Dermis microvascular lymphatic vessel endothelial cell (primary cell): ENCODE results near the gene KIF1B. TPM values are rescaled to one million over a fixed set of nuclear protein-coding genes. Genes with fewer than 3 reads are reported as not detected.

Source experiments
- DNase-seq, 2 donors: peaks; one replicate each; pipeline versions ENCODE4 v3.0.0 to v3.0.0-alpha.2; 2010; ENCODE audit warnings: low read depth in 2 of 2
- total RNA-seq: library from RNA; depleted of rRNA; stranded (reverse); fragments of >200 nt; gene quantifications from 2 replicates; pipeline ENCODE4 v1.2.1, GENCODE V29; 2014

KIF1B gene
- total RNA-seq, 1 donor from 2014 or later: 23.0 TPM

- no peak for DNase-seq
Measured at GRCh38 chr1:10272274-10272673, 61.9 kb downstream of the KIF1B start.

- no peak for DNase-seq
Measured at GRCh38 chr1:10278880-10279279, 68.5 kb downstream of the KIF1B start.

GRCh38 chr1:10280439-10281350, 70.3 kb downstream of the KIF1B start:
- DNase-seq: no peak

DNA sequence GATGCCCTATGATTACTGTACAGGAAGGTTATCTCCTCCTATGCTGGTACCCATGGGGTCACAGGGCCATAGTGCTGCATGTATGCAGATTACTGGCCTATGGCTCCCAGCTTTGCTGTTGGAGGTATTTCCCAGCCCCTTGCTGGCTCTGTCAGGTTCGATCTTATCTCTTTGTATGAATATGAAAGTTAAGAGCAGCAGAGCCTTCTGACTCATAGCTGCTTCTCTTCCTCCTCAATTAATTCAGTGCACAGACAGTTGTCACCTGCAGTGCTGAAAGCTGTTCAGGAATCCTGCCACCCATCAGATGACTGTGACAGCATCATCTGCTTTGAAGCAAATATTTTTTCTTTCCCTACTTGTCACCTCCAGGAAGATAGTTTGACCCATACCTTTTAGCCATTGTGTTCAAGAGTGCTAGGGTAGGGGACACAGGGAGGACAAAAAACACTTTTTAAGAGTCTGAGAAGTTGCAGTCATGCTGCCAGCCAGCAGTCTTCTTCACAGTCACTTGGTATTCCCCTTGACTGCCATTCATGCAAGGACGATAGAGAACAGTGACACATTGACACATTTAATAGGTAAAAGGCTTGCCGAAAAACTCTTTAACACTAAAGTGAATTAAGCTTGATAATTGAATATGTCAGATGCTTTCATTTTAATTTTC, 73.1 kb downstream of the KIF1B start:
- no peak for DNase-seq

- no peak for DNase-seq
Measured at GRCh38 chr1:10286244-10286643, 75.9 kb downstream of the KIF1B start.

DNA sequence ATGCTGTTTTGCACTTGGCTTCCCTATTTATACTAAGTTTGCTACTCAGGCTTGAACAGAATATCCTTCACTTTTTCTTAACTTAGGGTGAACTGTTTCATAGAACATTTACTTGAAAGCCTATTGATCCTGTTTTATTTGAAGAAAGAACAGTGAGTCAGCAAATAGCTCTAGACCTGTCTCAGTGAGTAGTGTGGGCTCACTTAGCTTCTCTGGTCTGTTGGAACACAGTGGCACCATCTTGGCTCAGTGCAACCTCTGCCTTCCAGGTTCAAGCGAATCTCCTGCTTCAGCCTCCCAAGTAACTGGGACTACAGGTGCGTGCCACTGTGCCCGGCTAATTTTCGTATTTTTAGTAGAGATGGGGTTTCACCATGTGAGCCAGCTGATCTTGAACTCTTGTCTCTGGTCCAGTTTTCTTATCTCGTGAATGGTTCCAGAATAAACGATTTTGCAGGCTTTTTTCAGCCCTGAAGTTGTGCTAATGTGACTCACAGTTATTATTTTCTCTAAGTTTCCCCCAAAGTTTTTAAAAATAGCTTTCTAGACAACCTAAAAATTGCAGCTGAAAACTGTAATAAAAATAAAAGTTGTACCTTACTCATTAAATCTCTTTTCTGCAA, 76.8 kb downstream of the KIF1B start:
- no peak for DNase-seq

DNA sequence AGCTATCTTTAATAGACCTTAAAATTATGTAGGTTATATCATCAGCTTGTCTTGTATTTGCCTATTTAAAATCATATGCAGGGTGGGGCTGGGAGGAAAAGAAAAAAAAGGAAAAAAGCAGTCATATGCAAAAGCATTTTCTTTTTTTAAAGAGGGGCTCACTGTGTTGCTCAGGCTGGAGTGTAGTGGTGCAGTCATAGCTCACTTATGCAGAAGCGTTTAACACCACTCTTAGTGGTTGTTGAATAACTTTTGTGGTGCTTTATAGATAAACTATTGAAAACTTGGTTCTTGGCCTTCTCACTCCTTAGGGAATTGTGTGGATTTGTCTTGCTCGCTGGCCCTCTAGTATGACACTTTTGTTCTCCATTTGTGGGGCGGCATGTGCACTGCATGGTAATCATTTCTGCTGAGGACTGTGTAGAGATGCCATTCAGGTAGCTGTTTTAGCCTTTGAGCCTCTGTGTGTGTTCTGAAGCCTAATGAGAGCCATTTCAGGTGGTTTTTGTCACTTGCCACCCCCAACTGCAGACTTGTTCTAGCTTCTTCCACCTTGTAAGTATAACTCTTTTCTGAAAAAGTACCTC, 77.8 kb downstream of the KIF1B start:
- DNase-seq: no peak

- no peak for DNase-seq
Measured at GRCh38 chr1:10291705-10292104, 81.3 kb downstream of the KIF1B start.

DNA sequence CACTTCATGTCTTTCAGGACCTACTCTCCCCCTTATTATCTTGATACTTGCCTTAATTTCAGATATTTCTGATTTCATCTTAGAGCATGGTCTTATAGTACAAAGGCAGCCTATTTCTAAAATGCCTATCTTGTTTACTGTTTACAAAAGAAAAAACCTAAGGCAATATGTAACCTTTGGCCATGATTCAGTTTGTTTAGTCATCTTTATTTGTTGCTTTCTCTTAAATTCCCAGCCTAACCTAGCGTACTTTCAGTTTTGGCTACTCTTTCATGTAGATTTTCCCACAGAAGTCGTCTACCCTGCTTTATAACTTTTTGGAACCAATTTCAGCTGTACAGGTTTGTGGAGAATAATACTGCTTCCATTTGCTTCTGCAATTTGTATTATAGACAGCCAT, 81.8 kb downstream of the KIF1B start:
- no peak for DNase-seq

DNA sequence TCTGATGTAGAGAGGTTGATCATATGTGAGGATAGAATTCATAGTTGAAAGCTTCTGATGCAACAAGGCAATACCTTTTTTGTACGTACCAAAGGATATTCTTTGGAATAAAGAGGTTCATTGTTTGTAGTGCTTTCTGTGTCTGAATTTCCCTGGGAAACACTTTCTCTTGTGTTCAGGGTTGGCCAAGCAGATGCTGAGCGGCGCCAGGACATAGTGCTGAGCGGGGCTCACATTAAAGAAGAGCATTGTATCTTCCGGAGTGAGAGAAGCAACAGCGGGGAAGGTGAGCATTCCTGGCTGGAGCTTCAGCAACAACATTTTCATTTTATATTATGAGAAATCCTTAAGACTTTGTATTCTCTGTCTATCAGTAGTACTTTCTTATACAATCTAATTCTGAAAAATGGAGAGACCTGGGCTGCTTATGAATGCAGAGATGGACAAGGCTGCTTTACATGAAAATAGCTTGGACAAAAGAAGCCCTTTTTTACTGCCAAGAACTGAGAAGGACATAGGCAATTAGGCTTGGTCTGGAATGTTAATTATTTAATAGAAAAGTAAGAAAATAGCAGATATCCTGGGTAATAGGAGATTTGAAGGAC, 85.2 kb downstream of the KIF1B start:
- no peak for DNase-seq

- DNase-seq: no peak
Measured at GRCh38 chr1:10299151-10299550, 88.8 kb downstream of the KIF1B start.

GRCh38 chr1:10302416-10302815, 92.0 kb downstream of the KIF1B start:
- DNase-seq: no peak

GRCh38 chr1:10304295-10304694, 93.9 kb downstream of the KIF1B start:
- no peak for DNase-seq

DNA sequence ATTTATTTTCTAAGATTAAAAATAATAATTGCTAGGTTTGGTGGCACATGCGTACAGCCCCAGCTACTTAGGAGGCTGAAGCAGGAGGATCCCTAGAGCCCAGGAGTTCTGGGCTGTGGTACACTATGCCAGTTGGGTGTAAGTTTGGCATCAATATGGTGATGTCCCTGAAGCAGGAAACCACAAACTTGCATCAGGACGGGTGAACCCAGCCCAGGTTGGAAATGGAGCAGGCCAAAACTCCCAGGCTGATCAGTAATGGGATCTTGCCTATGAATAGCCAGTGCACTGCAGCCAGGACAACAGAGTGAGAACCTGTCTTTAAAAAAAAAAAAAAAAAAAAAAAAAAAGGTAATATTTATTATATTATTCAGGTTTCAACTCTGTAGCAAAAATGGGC, 96.1 kb downstream of the KIF1B start:
- no peak for DNase-seq

- peak; percentile 72 to 91 for DNase-seq
Measured at GRCh38 chr1:10308001-10308400, 97.6 kb downstream of the KIF1B start.

DNA sequence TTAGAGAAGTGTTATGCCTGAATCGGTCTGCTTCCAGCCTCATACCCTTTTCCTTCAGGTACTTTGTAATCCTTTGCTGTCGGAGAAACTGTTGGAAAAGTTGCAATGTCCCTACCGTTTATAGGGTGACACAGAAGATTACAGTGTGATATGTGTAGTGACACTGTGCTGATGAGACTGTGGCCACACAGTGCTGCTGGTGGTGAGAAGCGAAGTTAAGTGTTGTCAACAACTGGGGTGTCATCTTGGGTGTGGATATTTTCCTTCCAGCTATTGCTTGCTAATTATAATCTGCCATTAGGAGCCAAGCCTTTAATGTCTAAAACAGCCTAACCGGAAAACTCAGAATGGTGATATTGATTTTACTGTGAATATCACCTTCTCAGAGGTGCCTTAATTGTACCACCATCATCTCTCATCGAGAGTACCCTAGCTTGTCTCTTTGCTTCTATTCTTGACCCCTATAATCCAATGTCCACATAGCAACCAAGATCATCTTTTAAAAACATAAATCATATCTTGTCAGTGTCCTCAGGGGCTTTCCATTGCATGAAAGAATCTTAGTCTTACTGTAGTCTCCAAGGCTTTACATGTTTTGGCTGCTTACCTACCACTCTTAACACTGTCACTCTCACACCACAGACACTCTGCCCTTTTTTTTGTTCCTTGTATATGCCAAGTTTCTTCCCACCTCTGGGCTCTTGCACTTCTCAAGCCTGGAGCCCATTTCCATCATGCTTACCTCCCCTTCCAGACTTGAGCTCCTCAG, 99.1 kb downstream of the KIF1B start:
- no peak for DNase-seq

DNA sequence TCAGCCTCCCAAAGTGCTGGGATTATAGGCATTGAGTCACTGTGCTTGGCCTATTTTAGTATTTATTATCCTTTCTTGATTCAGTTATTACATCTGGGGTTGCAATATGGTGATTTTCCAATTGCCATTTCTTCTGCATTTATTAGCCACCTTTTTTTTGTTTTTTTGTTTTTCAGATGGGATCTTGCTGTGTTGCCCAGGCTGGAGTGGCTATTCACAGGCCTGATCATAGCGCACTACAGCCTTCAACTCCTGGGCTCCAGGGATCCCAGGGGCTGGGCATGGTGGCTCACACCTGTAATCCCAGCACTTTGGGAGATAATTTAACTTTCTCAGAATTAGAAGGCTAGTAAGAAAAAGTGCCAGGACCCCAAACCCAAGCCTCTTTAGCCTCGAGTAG, 106.4 kb downstream of the KIF1B start:
- DNase-seq: no peak

DNA sequence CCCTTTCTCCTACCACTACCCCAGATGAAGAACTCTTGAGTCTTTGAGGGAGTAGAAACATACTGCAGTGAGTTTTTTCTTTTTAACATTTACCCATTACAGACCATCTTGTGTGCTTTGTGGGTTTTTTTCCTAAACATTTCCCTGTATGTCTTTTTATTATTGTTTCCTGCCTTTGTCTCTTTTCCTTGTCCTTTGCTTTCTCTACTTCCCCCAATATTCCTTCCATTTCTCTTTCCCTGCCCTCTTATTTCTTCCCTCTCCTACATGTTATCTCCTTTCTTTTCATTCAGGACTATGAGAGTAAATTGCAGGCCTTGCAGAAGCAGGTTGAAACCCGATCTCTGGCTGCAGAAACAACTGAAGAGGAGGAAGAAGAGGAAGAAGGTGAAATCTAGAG, 109.4 kb downstream of the KIF1B start:
- DNase-seq: no peak

- no peak for DNase-seq
Measured at GRCh38 chr1:10320336-10320735, 110.0 kb downstream of the KIF1B start.

DNA sequence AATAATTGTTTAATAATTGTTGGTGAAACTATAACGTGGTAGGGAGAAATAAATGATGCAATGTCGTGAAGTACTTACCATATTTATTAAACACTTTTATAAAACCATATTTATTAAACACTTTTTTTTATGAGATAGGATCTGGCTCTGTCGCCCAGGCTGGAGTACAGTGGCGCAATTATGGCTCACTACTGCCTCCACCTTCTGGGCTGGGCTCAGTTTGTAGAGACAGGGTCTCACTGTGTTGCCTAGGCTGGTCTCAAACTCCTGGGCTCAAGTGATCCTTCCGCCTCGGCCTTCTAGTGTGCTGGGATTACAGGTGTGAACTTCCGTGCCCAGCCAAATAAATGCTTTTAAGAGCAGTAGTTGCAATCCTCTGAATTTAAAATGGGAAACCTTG, 112.5 kb downstream of the KIF1B start:
- DNase-seq: no peak

- no peak for DNase-seq
Measured at GRCh38 chr1:10324627-10325026, 114.3 kb downstream of the KIF1B start.
